Epidermal melanocyte (primary cell): ENCODE measurements around the gene GRID2.
A peak's percentile ranks its signal among the peaks of the same experiment; 100 is the strongest.

Experiments
- DNase-seq: peaks from one replicate; pipeline ENCODE4 v3.0.0; 2011; ENCODE audit warnings: low spot score; ENCODE audit not compliant: insufficient read length

The GRID2 gene

GRCh38 chr4:93777081-93777460, 1473.3 kb downstream of the GRID2 start:
- no peak for DNase-seq

GRCh38 chr4:93779228-93779627, 1475.5 kb downstream of the GRID2 start:
- no peak for DNase-seq

GRCh38 chr4:93780080-93780479, 1476.3 kb downstream of the GRID2 start:
- DNase-seq = no peak

- DNase-seq = no peak
These were observed 1477.4 kb downstream of the GRID2 start for GRCh38 chr4:93781198-93781597.

- DNase-seq = no peak
These were observed 1482.4 kb downstream of the GRID2 start for GRCh38 chr4:93786149-93786548.

GRCh38 chr4:93788712-93789111, 1484.9 kb downstream of the GRID2 start:
- DNase-seq = no peak

GRCh38 chr4:93791570-93792195, 1487.9 kb downstream of the GRID2 start:
- DNase-seq = peak; percentile 23

GRCh38 chr4:93802045-93802444, 1498.3 kb downstream of the GRID2 start:
- no peak for DNase-seq

- no peak for DNase-seq
These were observed 1506.0 kb downstream of the GRID2 start for GRCh38 chr4:93809773-93810172.

GRCh38 chr4:93810340-93810992, 1506.7 kb downstream of the GRID2 start:
- no peak for DNase-seq

GRCh38 chr4:93813092-93813491, 1509.3 kb downstream of the GRID2 start:
- DNase-seq = no peak

GRCh38 chr4:93814141-93814540, 1510.4 kb downstream of the GRID2 start:
- no peak for DNase-seq

- DNase-seq = no peak
These were observed 1511.0 kb downstream of the GRID2 start for GRCh38 chr4:93814722-93815121.
